HG03175 (cell line): ENCODE data around the gene KDM1B.

Experiments used
- ATAC-seq: cut with Tn5 transposase; IDR thresholded peaks from one replicate; pipeline ENCODE4 v1.9.1; 2021; ENCODE audit warnings: mild to moderate bottlenecking, moderate library complexity; ENCODE audit not compliant: unreplicated experiment

The KDM1B gene, protein sequence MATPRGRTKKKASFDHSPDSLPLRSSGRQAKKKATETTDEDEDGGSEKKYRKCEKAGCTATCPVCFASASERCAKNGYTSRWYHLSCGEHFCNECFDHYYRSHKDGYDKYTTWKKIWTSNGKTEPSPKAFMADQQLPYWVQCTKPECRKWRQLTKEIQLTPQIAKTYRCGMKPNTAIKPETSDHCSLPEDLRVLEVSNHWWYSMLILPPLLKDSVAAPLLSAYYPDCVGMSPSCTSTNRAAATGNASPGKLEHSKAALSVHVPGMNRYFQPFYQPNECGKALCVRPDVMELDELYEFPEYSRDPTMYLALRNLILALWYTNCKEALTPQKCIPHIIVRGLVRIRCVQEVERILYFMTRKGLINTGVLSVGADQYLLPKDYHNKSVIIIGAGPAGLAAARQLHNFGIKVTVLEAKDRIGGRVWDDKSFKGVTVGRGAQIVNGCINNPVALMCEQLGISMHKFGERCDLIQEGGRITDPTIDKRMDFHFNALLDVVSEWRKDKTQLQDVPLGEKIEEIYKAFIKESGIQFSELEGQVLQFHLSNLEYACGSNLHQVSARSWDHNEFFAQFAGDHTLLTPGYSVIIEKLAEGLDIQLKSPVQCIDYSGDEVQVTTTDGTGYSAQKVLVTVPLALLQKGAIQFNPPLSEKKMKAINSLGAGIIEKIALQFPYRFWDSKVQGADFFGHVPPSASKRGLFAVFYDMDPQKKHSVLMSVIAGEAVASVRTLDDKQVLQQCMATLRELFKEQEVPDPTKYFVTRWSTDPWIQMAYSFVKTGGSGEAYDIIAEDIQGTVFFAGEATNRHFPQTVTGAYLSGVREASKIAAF

DNA sequence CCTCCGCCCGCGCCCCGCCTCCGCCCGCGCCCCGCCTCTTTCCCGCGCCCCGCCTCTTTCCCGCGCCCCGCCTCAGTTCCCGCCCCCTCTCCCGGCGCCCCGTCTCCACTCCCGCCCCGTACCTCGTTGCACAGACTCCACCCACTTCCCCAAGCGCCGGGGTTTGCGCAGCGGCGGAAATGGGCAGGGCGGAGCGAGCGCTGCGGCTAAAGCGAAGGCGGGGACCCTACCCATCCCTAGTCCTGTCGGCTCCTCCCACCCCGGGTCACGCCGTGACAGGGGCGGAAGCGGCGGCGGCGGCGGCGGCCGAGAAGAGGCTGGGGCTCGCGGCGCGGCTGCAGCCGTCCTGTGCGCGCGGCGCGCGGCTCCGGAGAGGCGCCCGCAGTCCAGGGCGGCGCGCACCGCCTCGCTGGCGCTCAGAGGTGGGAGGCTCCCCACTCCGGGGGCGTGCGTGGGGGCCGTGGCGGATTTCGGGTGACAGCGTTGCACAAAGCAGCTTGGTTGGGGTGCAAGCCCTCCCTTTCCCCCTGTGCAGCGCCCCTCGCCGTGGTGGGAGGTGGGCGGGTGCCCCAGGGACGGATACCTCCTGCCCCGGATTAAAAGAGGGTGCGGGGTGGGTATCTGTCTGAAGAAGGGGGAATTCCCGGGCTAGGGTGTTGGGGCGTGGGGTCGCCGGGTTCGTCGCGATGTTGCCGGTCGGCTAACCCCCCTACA, at the start of gene KDM1B:
KDM1B (plus strand) TSS at position 273 of the 714 bp plus-strand sequence. CDS start 4,474 bp downstream, outside the sequence.
- ATAC-seq: peak; percentile 91

DNA sequence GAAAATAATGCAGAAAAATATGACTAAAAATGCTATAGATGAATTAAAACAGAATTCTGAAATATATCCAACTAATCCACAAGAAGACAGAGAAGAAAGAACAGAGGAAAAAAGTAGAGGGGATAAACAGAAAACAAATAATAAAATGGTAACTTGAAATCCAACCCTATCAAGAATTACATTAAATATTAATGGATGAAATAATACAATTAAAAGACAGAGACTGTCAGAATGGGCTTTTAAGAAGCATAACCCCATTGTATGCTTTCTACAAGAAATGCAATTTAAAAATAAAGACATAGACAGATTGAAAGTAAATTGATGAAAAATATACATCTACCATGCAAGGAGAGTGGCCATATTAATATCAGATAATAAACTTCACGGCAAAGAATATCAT, 48.2 kb upstream of the KDM1B start:
- no peak for ATAC-seq

DNA sequence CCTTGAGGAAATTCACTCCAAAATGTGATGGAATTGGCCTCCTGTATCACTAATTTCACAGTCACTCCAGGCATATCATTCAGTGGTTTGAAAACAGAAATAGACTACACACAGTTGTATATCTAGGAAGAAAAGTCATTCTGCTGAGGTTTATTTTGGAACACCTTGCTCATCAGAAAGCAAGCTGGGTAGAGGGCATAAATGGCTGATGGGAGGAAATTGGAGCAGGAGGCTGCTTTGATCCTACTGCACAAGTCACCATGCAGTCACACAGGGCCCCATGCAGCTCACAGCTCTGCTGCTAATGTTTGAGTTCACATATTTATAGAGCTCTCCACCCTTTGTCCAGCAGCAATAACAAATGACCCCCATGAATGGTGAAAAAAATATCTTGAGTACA, 45.1 kb upstream of the KDM1B start:
- ATAC-seq: no peak

DNA sequence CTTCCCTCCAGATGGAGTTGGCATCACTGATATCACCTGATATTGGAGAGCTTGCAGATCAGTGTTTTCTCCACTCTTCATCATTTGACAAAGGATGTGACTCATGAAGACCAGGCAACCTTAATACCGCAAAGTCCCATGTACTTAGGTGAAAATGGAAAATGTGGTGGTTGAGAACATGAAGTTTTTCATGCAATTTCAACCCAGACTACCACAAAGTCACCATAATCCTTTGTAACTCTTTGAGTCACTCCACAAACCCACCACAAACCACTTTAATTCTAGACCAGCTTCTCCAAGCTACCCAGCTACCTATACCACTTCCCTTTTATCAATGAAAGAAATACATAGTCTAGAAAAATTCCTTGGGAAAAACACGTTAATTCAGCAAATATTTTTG, 39.9 kb upstream of the KDM1B start:
- ATAC-seq: no peak

DNA sequence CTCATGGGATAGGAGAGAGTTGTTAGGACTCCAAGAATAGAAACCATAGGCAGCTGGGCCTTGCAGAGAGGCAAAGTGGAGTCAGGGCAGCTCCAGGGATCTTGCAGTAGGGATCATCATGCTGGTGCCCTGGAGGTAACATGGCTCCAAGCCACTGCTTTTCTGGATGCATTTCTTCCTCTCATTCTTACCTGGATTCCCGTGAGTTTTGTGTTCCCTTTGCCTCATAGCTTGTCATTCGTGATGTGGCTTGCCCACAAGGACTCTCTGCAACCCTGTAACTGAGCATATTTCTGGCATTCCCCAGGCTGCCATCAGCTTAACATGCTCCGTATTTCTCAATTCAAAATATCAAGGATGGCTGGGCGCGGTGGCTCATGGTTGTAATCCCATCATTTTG, 38.1 kb upstream of the KDM1B start:
- ATAC-seq: no peak

DNA sequence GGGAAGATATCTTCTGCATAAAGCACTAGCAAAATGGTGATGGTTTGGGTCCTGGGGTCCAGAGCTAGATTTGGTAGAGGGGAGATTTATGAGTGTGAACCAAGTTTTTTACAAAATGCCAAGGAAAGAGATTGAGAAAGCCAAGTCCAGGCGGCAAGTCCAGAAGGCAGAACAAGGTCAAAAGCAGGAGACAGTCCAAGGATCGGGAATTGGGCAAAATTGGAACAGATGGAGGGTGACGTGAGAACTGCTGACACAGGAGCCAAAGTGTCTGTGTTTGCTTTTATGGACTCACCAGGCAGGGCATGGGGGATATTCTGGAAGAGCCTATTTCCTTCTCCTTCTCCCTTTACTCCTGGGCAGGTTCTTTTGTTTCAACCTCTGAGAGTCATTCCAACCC, 36.9 kb upstream of the KDM1B start:
- no peak for ATAC-seq

DNA sequence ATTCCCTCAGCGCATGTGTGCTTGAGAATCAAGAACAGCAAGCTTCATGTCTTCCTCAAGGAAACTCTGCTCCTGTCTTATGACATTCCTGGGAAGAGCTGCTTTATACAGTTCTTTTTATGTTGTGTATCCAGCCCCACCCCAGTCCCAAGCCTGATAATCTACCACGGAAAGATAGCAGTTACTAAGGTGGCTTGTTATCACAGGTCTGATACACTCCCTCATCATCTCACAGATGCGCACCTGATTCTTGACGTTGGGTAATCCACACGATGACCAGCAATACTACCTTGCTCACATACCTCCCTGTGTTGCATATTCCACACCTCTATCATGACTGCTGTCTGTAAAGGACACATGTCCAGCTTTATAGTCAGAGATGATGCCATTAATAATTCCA, 36.0 kb upstream of the KDM1B start:
- ATAC-seq: no peak

DNA sequence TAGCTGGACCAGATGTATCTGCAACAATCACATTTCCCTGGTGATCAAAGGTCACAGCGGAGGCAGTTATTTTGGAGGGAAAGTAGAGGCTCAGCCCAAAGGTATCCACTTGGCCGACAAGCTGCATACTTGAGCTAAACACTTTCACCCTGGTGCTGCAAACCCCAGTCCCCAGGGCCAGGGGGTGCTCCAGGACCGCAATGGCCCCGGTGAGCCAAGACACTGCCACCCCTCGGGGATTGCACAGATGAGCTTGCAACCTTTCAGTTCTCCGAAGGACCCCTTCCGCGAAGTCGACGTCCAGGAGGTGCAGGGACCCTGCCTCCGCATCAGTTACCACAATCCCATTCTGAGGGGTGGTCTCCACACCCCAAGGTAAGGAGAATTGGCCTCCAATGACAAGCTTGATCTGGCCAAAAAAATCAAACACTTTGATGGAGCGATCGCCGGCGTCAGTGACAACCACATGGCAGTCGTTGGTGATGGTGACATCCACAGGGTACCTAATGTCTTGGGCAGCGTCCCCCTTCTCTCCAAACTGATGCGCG, 33.6 kb upstream of the KDM1B start:
- no peak for ATAC-seq

DNA sequence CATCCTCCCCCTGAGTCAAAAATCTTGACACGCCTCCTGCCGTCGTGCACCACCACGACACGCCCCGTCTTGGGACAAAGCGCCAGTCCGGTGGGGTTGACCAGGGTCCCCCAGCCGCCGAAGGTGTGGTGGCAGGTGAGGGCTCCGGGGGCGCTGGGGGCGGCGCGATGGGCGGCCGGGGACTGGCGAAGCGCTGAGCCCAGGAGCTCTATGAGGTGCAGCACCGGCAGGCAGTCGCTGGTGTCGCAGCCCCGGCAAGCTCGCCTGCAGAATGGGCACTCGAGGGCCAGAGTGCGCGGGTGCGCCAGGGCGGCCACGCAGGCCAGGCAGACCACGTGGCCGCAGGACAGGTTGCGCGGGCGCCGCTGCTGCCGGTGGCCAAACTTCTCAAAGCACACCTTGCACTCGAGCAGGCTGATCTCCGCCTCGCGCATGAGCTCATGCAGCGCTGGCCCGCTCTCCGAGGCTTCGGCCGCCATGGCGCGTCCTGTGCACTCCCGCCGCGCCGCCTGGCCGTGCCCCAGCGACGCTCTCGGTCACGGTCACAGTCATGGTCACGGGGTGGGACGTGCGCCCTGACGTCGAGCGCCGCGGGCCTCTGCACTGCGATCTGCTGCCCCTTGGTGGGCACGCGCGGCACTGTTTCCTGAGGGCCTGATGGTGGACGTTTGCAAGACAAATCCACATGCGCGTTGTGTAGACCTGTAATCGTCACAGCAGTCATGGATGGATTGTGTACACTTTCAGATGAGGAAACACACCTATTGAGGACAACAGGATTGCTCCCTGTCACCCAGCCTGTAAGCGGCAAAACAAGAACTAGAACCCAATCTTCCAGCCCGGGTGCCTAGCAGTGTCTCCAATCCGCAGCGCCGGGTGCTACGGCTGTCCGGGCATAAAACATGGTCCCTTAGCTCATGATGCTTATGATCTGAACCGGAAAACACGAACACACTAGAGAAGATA, 32.8 kb upstream of the KDM1B start, which contains the start of gene NHLRC1:
NHLRC1 (minus strand) TSS at position 550 of the 966 bp plus-strand sequence; CDS start at position 479, 71 bp downstream.
- ATAC-seq: peak; percentile 100

DNA sequence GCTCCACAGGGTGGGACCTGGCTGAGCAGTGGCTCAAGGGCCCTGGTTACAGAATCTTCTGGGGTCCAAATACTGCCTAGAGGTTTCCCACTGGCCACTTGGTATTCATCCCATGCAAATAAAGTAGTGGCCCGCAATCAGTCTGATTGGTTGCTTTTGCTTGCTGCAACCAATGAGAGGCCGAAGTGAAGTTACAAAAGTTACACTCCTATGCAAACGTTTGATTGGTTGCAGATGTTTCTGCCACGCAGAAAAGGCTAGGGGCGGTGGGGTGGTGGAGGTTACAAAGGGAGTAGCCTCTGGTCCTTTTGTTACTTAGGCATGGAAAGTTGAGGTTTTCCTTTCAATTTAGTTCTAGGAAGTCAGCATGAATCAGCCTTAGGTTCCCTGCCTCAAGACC, 29.1 kb upstream of the KDM1B start:
- ATAC-seq: no peak

DNA sequence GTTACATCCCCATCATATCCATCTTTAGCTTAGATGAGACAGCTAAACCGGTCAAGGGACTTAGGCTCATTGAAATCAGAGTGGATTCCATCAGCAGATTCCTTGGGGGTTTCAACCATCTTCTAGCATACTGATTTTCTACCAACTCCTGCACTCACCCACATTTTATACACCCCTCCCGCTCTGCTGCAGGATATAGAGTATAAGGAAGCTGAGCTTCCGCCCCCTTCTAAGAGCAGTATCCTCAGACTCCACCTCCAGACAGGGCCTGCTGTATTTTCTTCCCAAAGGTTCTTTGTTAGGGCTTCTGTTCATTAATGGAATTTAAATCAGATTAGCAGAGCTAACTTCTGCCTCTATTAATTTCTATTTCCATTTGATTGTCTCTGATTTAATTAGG, 22.9 kb upstream of the KDM1B start:
- ATAC-seq: no peak

DNA sequence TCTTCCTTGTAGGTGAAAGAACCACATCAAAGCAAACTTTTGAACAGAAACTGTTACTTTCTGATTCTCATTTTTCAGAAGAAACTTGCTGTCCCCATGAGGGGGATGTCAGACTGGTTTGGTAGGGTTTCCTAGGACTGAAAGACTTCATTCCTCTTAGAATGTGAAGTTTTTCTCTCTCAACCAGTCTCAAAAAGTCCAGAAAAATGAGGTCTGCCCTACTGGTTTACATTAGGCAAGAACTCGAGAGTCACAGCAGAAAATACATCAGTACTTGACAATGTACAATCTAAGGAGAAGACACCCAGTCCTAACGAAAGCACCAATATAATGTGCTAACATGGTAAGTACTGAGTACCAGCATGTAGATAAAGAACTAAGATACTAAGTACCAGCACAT, 20.1 kb upstream of the KDM1B start:
- ATAC-seq: no peak

DNA sequence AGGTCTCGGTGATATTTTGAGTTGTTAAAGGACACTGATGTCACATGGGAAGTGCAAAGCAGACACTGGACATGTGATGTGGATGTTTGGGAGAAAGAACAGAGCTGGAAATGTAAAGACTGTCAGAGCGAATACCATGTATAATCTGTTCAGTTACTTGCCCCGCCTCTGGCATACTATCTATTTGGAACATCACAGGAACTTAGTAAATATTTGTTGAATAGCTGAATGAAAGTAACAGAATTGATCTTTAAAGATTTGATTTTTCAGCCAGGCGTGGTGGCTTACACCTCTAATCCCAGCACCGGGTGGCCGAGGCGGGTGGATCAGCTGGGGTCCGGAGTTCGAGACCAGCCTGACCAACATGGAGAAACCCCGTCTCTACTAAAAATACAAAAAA, 19.0 kb upstream of the KDM1B start:
- no peak for ATAC-seq

DNA sequence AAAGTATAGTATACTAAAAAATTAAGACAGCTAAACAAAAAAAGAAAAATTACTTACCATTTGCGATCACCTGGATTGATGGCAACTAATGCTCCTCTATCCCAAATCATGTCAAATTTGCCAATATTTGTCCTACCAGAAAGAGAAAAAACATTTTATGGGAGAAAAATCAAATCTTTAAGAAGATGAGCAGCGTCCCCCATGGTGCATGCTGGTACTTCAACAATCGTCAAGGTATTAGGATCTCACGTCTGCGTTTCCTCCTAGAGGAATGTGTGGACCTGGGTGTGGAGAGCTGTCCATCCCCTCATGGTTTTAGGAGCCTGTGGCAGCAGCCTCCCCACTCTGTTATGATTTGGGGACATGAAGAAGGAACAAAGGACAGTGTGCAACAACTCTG, 16.3 kb upstream of the KDM1B start:
- no peak for ATAC-seq

DNA sequence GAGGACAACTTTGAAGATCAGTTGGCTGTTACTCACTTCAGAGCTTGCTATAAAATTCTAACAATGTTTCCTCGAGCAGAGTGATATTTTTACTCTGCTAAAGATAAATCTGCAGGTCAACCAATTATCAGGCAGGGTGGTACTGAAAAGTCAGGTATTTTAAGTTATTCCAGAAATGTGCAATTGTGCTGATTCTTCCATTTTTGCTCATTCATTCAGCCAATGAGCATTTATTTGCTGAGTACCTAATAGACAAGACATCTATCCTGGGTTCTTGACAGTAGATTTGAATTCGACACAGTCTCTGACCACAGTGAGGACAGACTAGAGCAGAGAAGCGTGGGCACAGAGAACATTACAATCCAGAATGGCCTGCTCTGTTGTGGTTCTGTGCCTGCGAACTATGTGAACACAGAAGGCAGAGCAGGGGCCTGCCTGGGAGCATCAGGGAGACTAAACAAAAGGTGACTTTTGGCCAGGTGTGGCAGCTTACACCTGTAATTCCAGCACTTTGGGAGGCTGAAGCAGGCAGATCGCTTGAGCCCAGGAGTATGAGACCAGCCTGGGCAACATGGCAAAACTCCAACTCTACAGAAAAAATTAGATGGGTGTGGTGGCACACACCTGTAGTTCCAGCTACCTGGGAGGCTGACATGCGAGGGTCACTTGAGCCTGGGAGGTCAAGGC, 15.1 kb upstream of the KDM1B start:
- ATAC-seq: no peak

DNA sequence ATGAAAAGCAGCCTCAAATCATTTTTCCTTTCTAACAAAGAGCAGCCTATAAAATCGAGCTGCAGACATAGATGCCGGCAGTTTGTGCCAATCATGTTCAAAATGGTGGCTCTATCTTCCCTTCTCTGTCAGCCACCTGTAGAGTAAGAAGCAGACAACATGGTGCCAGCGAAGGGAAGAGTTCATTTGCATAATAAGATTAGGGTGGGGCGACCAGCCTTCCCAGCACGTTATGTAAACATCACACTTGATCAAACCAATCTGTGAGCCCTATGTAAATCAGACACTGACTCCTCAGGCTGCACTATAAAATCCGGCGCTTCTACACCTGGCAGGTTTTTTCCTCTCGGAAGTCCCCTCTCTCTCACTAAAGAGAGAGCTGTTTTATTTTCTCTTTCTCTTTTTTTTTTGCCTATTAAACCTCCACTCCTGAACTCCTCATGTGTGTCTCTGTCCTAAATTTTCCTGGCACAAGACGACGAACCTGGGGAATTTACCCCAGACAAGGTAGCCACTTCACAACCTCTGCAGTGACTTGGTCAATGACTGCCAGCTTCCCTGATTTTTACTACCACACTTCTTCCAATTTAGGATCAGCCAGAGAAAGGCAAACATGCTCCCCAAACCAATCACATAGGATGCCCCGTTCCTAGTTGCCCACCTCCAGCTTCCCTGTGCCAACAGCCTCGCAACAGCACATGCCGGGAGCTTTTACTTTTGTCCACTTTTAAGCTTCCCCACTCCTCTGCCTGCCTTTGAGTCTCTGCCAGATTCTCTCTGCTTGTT, 13.2 kb upstream of the KDM1B start:
- no peak for ATAC-seq

DNA sequence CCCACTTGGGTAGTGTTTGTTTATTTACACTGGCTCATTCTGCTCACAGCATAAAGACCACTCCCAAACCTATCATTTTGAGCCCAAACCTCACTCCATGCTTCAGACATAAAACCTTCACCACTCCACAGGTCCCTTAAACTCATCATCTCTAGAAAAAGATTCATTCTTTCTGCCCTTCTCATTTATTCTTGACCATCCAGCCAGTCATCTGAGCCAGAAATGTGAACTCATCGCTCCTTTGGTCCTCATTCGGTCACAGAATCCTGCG, 12.7 kb upstream of the KDM1B start:
- ATAC-seq: no peak

DNA sequence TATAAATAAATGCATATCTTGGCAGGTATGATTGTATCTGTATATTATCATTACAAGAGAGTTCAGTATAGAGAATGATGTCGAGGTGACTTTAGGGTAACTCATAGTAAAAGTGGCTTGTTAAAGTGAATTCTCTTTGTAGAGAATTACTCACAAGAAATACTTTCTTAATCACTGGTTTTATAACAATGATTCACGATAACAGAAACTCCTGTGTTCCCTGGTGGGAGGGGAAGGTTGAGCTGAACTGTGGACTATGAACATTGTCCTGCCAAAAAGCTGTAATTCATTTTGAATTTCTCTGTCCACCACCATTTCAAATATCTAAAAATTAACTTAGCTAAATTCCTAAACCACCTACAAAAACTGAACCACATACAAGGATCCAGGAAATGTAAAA, 8.1 kb upstream of the KDM1B start:
- no peak for ATAC-seq

DNA sequence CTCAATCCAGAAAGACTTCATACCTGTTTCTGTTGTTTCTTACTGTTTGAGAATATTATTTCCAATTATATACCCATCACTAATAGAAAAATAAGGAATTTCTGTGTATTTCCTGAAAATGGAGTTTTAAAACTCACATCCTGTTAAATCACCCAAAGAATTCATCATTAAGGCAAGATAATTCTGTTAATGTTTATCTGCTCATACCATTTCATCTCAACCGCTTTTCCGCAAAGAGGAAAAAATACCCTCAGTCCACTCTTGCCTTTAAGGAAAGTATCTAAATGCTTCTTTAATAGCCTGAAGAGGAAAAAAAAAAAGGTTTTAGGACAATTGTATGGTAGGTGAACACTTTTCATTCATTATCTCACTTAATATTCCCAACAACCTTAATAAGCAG, 7.6 kb upstream of the KDM1B start:
- no peak for ATAC-seq
